HG03378 (cell line): ENCODE measurements around the gene USP48.
A peak's percentile ranks its signal among the peaks of the same experiment; 100 is the strongest.
"Not testable (repeated sequence)": the region's sequence is repeated elsewhere in the genome, so short reads cannot be mapped to it uniquely, and the experiment has no call there.

Experiments used
- ATAC-seq: cut with Tn5 transposase; IDR thresholded peaks from one replicate; pipeline ENCODE4 v1.9.1; 2021; ENCODE audit warnings: mild to moderate bottlenecking, moderate library complexity; ENCODE audit not compliant: unreplicated experiment

Gene USP48

GRCh38 chr1:21776925-21777324 is 6.0 kb downstream of the USP48 start:
- ATAC-seq, result not testable (repeated sequence)

GRCh38 chr1:21775985-21776562 is 6.9 kb downstream of the USP48 start:
- ATAC-seq, result no peak

DNA sequence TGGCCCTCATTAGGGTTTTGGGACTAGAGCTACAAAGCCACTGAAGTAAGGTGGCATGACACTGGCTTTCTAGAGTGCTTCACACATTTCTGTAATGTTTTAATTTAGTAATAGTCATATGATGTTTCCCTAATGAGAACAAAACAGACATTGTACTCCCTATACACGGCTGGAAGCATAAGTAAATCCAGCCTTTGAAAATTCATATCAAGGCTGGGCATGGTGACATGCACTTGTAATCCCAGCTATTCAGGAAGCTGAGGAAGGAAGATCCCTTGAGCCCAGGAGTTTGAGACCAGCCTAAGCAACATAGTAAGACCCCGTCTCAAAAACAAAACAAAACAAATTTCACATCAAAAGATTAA is 7.4 kb downstream of the USP48 start:
- no peak for ATAC-seq

- ATAC-seq, result no peak
These were observed 8.0 kb downstream of the USP48 start for GRCh38 chr1:21774835-21775549.

DNA sequence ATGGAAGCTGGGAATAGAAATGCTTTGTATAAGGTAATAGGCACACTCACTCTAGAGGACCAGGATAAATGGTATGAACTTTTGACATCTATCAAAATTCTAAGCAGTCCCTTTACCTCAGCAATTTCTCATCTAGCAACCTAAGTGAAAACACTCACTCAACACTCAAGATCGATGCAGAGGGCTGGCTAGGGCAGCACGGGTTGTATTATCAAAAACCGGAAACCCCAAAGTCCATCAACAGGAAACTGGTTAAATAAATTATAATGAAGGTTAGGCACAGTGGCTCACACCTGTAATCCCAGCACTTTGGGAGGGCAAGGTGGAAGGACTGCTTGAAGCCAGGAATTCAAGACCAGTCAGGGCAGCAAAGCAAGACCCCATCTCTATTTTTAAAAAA is 9.4 kb downstream of the USP48 start:
- ATAC-seq, result peak; percentile 56

- ATAC-seq, result not testable (repeated sequence)
These were observed 11.3 kb downstream of the USP48 start for GRCh38 chr1:21771672-21772071.

DNA sequence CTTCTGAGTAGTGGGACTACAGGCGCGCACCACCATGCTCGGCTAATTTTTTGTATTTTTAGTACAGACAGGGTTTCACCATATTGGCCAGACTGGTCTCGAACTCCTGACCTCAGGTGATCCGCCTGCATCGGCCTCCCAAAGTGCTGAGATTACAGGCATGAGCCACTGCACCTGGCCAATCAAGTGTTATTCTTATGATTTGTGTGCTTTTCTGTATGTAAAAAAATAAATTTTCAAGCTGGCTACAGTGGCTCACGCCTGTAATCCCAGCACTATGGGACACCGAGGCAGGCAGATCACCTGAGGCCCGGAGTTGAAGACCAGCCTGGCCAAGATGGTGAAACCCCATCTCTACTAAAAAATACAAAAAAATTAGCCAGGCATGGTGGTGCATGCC is 12.3 kb downstream of the USP48 start:
- not testable (repeated sequence) for ATAC-seq

DNA sequence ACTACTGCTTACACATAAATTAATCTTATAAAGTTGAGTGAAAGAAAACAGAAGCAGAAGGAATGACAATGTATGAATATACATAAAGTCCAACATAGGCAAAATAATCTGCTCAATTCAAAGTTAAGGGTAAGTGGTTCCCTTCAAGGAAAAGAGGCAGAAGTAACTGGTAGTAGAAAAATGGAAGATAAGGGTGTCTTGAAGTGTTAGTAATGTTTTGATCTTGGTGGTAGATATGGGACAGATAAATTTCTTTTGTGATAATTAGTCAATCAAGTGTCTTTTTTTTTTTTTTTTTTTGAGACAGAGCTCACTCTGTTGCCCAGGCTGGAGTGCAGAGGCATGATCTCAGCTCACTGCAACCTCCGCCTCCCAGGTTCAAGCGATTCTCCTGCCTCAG is 12.7 kb downstream of the USP48 start:
- ATAC-seq, result no peak

DNA sequence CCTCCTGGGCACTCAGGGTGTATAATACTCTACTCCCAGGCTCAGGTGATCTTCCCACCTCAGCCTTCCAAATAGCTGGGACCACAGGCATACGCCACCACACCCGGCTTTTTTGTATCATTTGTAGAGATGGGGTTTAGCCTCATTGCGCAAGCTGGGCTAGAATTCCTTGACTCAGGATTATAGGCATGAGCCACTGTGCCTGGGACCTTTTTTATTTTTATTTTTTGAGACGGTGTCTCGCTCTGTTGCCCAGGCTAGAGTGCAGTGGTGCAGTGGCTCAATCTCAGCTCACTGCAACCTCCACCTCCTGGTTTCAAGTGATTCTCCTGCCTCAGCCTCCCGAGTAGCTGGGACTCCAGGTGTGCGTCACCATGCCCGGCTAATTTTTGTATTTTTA is 15.8 kb downstream of the USP48 start:
- not testable (repeated sequence) for ATAC-seq

DNA sequence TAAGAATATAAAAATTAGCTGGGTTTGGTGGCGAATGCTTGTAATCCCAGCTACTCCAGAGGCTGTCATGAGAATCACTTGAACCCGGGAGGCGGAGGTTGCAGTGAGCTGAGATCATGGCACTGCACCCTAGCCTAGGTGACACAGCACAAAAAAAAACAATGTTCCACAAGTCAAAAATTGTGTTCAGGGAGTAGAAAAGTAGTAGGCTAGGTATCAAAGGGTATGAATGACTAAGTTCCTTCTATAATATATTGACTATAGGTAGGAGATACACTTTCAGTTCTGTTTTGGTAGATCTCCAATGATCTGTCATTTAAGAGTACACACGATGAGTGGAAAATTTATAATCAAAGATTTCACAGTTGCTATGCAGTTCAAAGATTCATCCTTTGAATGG is 16.7 kb downstream of the USP48 start:
- ATAC-seq, result no peak

DNA sequence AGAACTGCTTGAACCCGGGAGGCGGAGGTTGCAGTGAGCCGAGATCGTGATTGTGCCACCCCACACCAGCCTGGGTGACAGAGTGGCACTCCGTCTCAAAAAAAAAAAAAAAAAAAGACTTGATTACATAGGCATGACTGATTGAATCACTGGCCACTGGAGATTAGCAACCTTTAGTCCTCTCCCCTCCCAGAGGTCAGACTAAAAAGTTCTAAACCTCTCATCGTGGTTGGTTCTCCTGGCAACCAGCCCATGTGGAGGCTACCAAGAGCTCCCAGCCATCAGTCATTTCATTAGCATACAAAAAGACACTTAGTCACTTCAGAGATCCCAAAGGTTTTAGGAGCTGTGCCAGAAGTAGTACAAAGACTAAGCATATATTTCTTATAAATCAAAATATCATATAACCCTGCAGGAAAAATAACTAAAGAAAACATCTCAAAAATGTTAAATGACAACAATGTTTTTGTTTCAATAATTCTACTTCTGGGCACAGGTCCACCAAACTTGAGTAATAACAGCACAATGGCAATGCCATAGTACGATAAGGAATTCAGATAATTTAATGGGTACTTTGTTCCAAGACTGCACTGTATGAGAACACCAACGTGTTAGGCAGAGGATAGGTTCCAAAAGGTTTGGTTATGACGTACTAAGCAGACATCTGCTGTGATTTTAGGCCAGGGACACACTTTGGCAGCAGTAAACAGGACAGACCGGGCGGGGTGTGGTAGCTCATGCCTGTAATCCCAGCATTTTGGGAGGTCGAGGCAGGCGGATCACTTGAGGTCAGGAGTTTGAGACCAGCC is 18.1 kb downstream of the USP48 start:
- ATAC-seq, result no peak

DNA sequence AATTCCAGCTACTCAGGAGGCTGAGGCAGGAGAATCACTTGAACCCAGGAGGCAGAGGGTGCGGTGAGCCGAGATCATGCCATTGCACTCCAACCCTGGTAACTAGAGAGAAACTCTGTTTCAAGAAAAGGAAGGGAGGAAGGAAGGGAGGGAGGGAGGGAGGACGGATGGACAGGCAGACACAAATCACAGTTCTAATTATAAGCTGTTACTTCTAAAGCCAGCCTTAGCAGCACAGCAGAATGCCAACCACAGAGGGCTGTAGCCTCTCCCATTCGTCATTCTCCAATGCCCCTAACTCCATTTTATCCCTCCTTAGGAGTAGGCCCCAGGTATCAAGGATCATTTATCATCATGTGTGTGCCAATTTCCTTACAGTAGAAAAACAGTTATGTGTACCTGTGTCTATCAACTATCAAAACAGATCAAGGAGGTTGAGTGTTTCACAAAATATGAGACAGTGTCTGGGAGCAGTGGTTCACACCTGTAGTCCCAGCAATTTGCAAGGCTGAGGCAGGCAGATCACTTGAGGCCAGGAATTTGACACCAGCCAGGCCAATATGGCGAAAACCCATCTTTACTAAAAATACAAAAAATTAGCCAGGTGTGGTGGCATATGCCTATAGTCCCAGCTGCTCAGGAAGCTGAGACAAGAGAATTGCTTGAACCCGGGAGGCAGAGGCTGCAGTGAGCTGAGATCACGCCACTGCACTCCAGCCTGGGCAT is 19.1 kb downstream of the USP48 start:
- ATAC-seq, result no peak

DNA sequence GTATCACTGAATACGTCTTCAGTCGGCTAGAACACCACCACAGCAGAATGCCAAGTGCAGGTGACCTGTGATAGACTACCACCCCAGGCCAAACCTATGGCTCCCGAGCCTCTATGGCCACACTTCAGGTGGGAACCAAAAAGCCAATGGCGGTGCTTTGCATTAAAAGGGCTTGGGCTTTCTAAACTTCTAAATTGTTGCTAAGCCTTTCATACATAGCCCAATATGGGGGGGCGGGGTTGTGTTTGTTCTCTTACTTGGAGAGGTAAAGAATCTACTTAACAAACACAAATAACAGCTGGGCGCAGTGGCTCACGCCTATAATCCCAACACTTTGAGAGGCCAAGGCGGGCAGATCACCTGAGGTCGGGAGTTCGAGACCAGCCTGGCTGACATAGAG is 19.7 kb downstream of the USP48 start:
- ATAC-seq, result no peak

DNA sequence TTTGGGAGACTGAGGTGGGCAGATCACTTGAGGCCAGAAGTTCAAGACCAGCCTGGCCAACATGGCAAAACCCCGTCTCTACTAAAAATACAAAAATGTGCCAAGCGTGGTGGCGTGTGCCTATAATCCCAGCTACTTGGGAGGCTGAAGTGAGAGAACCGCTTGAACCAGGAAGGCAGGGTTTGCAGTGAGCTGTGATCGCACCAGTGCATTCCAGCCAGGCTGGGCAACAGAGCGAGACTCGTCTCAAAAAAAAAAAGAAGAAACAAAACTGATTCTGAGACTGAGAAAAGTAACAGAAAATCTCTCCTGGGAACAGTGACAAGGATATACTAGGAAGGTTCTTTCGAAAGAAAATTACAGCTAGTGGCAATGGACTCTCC is 20.9 kb downstream of the USP48 start:
- no peak for ATAC-seq

DNA sequence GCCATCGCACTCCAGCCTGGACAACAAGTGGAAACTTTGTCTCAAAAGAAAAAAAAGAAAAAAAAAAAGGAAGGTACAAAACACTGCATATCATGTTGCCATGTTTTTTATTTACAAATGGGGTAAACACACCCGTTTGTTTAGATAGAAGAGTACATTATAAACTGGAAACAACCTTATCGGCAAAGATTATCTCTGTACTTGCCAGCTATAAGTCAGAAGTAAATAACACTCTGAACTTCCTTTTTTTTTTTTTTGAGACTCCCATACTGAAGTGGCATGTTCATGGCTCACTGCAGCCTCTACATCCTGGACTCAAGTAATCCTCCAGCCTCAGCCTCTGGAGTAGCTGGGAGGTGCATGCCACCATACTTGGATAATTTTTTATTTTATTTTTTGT is 21.9 kb downstream of the USP48 start:
- ATAC-seq, result no peak

DNA sequence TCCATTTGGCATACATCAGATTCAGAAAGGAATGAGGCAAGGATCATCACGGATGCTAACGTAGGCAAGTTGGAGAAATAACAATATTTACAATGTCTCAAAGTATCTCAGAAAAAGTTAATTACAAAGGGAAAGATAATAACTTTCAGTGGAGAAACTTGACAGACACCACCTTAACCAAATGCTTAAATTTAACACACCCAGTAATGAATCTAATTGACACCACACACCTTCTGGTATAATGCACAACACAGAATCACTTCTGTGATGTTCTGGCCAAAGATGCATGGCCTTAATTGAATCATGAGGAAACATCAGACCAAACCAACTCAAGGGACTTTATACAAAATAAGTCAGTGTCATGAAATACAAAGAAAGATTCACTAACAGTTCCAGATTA is 23.1 kb downstream of the USP48 start:
- no peak for ATAC-seq

- ATAC-seq, result no peak
These were observed 23.8 kb downstream of the USP48 start for GRCh38 chr1:21759182-21759581.

DNA sequence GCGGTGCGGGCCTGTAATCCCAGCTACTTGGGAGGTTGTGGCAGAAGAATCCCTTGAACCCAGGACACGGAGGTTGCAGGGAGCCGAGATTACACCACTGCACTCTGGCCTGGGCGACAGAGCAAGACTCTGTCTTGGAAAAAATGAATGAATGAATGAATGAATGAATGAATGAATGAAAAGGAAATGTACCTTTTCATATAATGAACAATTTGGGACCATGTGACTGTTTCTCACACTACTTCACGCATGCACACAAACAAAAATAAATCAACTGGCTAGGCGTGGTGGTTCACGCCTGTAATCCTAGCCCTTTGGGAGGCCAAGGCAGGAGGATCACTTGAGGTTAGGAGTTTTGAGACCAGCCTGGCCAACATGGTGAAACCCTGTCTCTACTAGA is 24.3 kb downstream of the USP48 start:
- no peak for ATAC-seq

GRCh38 chr1:21756393-21757089 is 26.4 kb downstream of the USP48 start:
- ATAC-seq, result no peak

DNA sequence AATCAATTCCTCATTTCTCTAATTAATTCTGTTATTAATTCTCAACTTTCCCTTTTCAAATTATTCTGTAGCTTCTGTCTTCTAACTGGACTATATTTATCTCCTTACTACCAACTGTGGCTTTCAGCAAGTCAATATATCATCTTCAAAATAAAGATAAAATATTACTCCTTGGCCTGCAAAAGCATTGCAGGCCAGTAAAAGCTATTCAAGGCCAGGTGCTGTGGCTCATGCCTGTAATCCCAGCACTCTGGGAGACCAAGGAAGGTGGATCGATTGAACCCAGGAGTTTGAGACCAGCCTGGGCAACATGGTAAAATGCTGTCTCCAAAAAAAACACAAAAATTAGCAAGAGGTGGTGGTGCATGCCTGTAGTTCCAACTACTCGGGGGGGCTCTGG is 27.9 kb downstream of the USP48 start:
- ATAC-seq, result no peak

- no peak for ATAC-seq
These were observed 28.4 kb downstream of the USP48 start for GRCh38 chr1:21754583-21754982.
